Measurements from ENCODE around the gene EPO. TPM values are rescaled to one million over a fixed set of nuclear protein-coding genes. Genes with fewer than 3 reads are reported as not detected.

Gene EPO
- total and polyA plus RNA-seq, 2 donors (not counting 1 experiment from before 2014, with no cell fraction given): 0.10 TPM; not detected in 1

GRCh38 chr7:100677308-100678267 lies 42.7 kb upstream of the EPO start:
- Histone ChIP-seq H3K27ac (ENCODE audit: low read length in 2 of 2) (no peak overlapping the region), H3K9ac (ENCODE audit: low read length) (no peak overlapping the region), H3K79me2 (ENCODE audit: control insufficient read depth, insufficient read depth, low read length) (peaks cover 12% of the 10 kb centered on the region), H2AFZ (ENCODE audit: insufficient read depth, low read depth, low read length, poor library complexity, severe bottlenecking) (no peak overlapping the region), H3K36me3 (replicated peaks in 1 of 2; ENCODE audit: control extremely low read depth in 1 of 2, control insufficient read depth in 1 of 2, extremely low read depth in 1 of 2, insufficient read depth in 2 of 2, low read length in 1 of 2) (peaks cover 0 to 51% of the 10 kb centered on the region in 2 experiments), H3K27me3 (replicated peaks in 1 of 4; ENCODE audit: control extremely low read depth in 1 of 4, control insufficient read depth in 3 of 4, insufficient read depth in 4 of 4, low read length in 3 of 4) (no peaks in the 10 kb centered on the region), H3K4me2 (replicated peaks; ENCODE audit: low read depth, low read length, poor library complexity, severe bottlenecking) (no peak overlapping the region), H3K4me3 (ENCODE audit: control extremely low read depth in 1 of 5, extremely low read depth in 1 of 5, insufficient read depth in 1 of 5, low read depth in 2 of 5, low read length in 4 of 5) (no peak overlapping the region), H4K20me1 (ENCODE audit: control insufficient read depth, insufficient read depth, low read length, poor library complexity, severe bottlenecking) (peaks cover 50% of the 10 kb centered on the region), H3K4me1 (ENCODE audit: control insufficient read depth in 2 of 2, insufficient read depth in 2 of 2, low read length in 2 of 2) (peaks cover 0 to 9% of the 10 kb centered on the region in 2 donors), H3K9me3 (ENCODE audit: control extremely low read depth in 1 of 3, control insufficient read depth in 2 of 3, insufficient read depth in 1 of 3, low read length in 2 of 3) (no peaks in the 10 kb centered on the region)
- DNase-seq: peak; percentile 40
- peaks cover 10% of the 10 kb centered on the region for H3K4me1 Mint-ChIP-seq
- ATAC-seq (ENCODE audit: low read depth): no peak
- CTCF ChIA-PET: interaction anchor here (1.1 to 4.7 kb wide), 4 partner anchors 13 to 209 kb away, joined by 3 to 53 read pairs (median 10); partner anchors contain the start of gene POP7
- no peaks in the 10 kb centered on the region for H3K9me3 Mint-ChIP-seq (ENCODE audit: insufficient read depth)
- POLR2A ChIA-PET: interaction anchor here (0.5 to 2.4 kb wide), 8 partner anchors 14 to 91 kb away, joined by 3 to 9 read pairs (median 4); partner anchors contain the start of genes FBXO24, LRCH4, MOSPD3 and PCOLCE
- no peak for TF ChIP-seq CTCF (IDR thresholded peaks at IDR 0.05)
- TF ChIP-seq EZH2 (IDR thresholded peaks at IDR 0.05; ENCODE audit: borderline replicate concordance, insufficient read depth, low read depth, low read length, poor library complexity, severe bottlenecking): no peak
- 93% methylated on average over 29 of the region's 36 CpGs for WGBS (ENCODE audit: insufficient coverage)
- H3K27me3 Mint-ChIP-seq: no peaks in the 10 kb centered on the region
- H3K27ac Mint-ChIP-seq: peak overlapping the region; percentile 85
- H3K4me3 Mint-ChIP-seq: no peak overlapping the region
- intact Hi-C loops (cut with micrococcal nuclease): loop anchor here (10.0 kb wide), 1 partner anchor 593 kb away; the partner anchor contains the start of genes COPS6 and ZNF3
